Measurements from ENCODE around the gene SMOC1. TPM values are rescaled to one million over a fixed set of nuclear protein-coding genes. Genes with fewer than 3 reads are reported as not detected.
A peak's percentile ranks its signal among the peaks of the same experiment; 100 is the strongest.

The SMOC1 gene
- total and polyA plus RNA-seq, 2 donors = 0.19 to 0.71 TPM

- no peaks in the 10 kb centered on the region for H3K36me3 ChIP-seq (ENCODE audit: control insufficient read depth in 2 of 2, insufficient read depth in 2 of 2, low read length in 1 of 2)
- no peak for DNase-seq (ENCODE audit: low read depth in 6 of 9, low spot score in 9 of 9)
- 96% methylated on average over 2 of the region's 2 CpGs for WGBS
- H3K27ac ChIP-seq (ENCODE audit: low read depth in 1 of 2, low read length in 1 of 2) = no peak overlapping the region
- peaks cover 0 to 6% of the 10 kb centered on the region in 2 donors for H3K9me3 ChIP-seq (ENCODE audit: control insufficient read depth in 2 of 2, insufficient read depth in 1 of 2, low read length in 1 of 2)
- peaks cover 2 to 6% of the 10 kb centered on the region in 2 donors for H3K4me1 ChIP-seq (ENCODE audit: control insufficient read depth in 2 of 2, insufficient read depth in 2 of 2, low read length in 2 of 2)
- peaks cover 0 to 4% of the 10 kb centered on the region in 2 donors for H3K27me3 ChIP-seq (ENCODE audit: control insufficient read depth in 2 of 2, insufficient read depth in 1 of 2, low read length in 1 of 2)
- H3K4me3 ChIP-seq (ENCODE audit: low read length in 2 of 2) = no peak overlapping the region
Observed at GRCh38 chr14:69848156-69848555, 31.1 kb upstream of the SMOC1 start.

GRCh38 chr14:69848903-69849391 is 30.3 kb upstream of the SMOC1 start:
- H3K27me3 ChIP-seq (ENCODE audit: control insufficient read depth in 2 of 2, insufficient read depth in 1 of 2, low read length in 1 of 2) = peaks cover 0 to 4% of the 10 kb centered on the region in 2 donors
- DNase-seq (ENCODE audit: low read depth in 6 of 9, low spot score in 9 of 9) = no peak
- H3K36me3 ChIP-seq (ENCODE audit: control insufficient read depth in 2 of 2, insufficient read depth in 2 of 2, low read length in 1 of 2) = no peaks in the 10 kb centered on the region
- H3K9me3 ChIP-seq (ENCODE audit: control insufficient read depth in 2 of 2, insufficient read depth in 1 of 2, low read length in 1 of 2) = peaks cover 0 to 6% of the 10 kb centered on the region in 2 donors
- H3K4me3 ChIP-seq (ENCODE audit: low read length in 2 of 2) = no peak overlapping the region
- H3K27ac ChIP-seq (ENCODE audit: low read depth in 1 of 2, low read length in 1 of 2) = no peak overlapping the region
- WGBS = 58% methylated on average over 6 of the region's 6 CpGs
- H3K4me1 ChIP-seq (ENCODE audit: control insufficient read depth in 2 of 2, insufficient read depth in 2 of 2, low read length in 2 of 2) = peaks cover 2 to 6% of the 10 kb centered on the region in 2 donors

GRCh38 chr14:69850086-69850735 is 29.0 kb upstream of the SMOC1 start:
- Histone ChIP-seq H3K27me3 (ENCODE audit: control insufficient read depth in 2 of 2, insufficient read depth in 1 of 2, low read length in 1 of 2) (peaks cover 0 to 2% of the 10 kb centered on the region in 2 donors), H3K4me3 (ENCODE audit: low read length in 2 of 2) (no peak overlapping the region), H3K9me3 (ENCODE audit: control insufficient read depth in 2 of 2, insufficient read depth in 1 of 2, low read length in 1 of 2) (peaks cover 0 to 6% of the 10 kb centered on the region in 2 donors), H3K27ac (ENCODE audit: low read depth in 1 of 2, low read length in 1 of 2) (no peak overlapping the region), H3K4me1 (ENCODE audit: control insufficient read depth in 2 of 2, insufficient read depth in 2 of 2, low read length in 2 of 2) (peaks cover 2 to 6% of the 10 kb centered on the region in 2 donors), H3K36me3 (ENCODE audit: control insufficient read depth in 2 of 2, insufficient read depth in 2 of 2, low read length in 1 of 2) (no peaks in the 10 kb centered on the region)
- DNase-seq (ENCODE audit: low read depth in 6 of 9, low spot score in 9 of 9) = no peak
- WGBS = 79% methylated on average over 35 of the region's 35 CpGs

- H3K4me1 ChIP-seq (ENCODE audit: control insufficient read depth in 2 of 2, insufficient read depth in 2 of 2, low read length in 2 of 2) = peaks cover 2 to 6% of the 10 kb centered on the region in 2 donors
- peaks cover 0 to 6% of the 10 kb centered on the region in 2 donors for H3K9me3 ChIP-seq (ENCODE audit: control insufficient read depth in 2 of 2, insufficient read depth in 1 of 2, low read length in 1 of 2)
- H3K36me3 ChIP-seq (ENCODE audit: control insufficient read depth in 2 of 2, insufficient read depth in 2 of 2, low read length in 1 of 2) = no peaks in the 10 kb centered on the region
- no peak overlapping the region for H3K27ac ChIP-seq (ENCODE audit: low read depth in 1 of 2, low read length in 1 of 2)
- H3K27me3 ChIP-seq (ENCODE audit: control insufficient read depth in 2 of 2, insufficient read depth in 1 of 2, low read length in 1 of 2) = peaks cover 0 to under 1% of the 10 kb centered on the region in 2 donors
- no peak overlapping the region for H3K4me3 ChIP-seq (ENCODE audit: low read length in 2 of 2)
- DNase-seq (ENCODE audit: low read depth in 6 of 9, low spot score in 9 of 9) = no peak
- WGBS = 93% methylated on average over 2 of the region's 2 CpGs
Observed at GRCh38 chr14:69850736-69851112, 28.5 kb upstream of the SMOC1 start.

GRCh38 chr14:69852531-69853321 is 26.5 kb upstream of the SMOC1 start:
- Histone ChIP-seq H3K27me3 (ENCODE audit: control insufficient read depth in 2 of 2, insufficient read depth in 1 of 2, low read length in 1 of 2) (no peaks in the 10 kb centered on the region), H3K4me3 (ENCODE audit: low read length in 2 of 2) (no peak overlapping the region), H3K27ac (ENCODE audit: low read depth in 1 of 2, low read length in 1 of 2) (no peak overlapping the region), H3K9me3 (ENCODE audit: control insufficient read depth in 2 of 2, insufficient read depth in 1 of 2, low read length in 1 of 2) (peaks cover 0 to 6% of the 10 kb centered on the region in 2 donors), H3K36me3 (ENCODE audit: control insufficient read depth in 2 of 2, insufficient read depth in 2 of 2, low read length in 1 of 2) (no peaks in the 10 kb centered on the region), H3K4me1 (ENCODE audit: control insufficient read depth in 2 of 2, insufficient read depth in 2 of 2, low read length in 2 of 2) (peaks cover 2 to 6% of the 10 kb centered on the region in 2 donors)
- peak in 2 of 9 donors; percentile 1 to 31 for DNase-seq (ENCODE audit: low read depth in 6 of 9, low spot score in 9 of 9)
- 56% methylated on average over 7 of the region's 7 CpGs for WGBS

GRCh38 chr14:69853774-69854173 is 25.4 kb upstream of the SMOC1 start:
- Histone ChIP-seq H3K36me3 (ENCODE audit: control insufficient read depth in 2 of 2, insufficient read depth in 2 of 2, low read length in 1 of 2) (no peaks in the 10 kb centered on the region), H3K4me1 (ENCODE audit: control insufficient read depth in 2 of 2, insufficient read depth in 2 of 2, low read length in 2 of 2) (peaks cover 2 to 6% of the 10 kb centered on the region in 2 donors)
- WGBS = 78% methylated on average over 7 of the region's 7 CpGs

GRCh38 chr14:69854598-69854997 is 24.6 kb upstream of the SMOC1 start:
- Histone ChIP-seq H3K9me3 (ENCODE audit: control insufficient read depth in 2 of 2, insufficient read depth in 1 of 2, low read length in 1 of 2) (peaks cover 0 to 6% of the 10 kb centered on the region in 2 donors), H3K4me3 (ENCODE audit: low read length in 2 of 2) (no peak overlapping the region), H3K27me3 (ENCODE audit: control insufficient read depth in 2 of 2, insufficient read depth in 1 of 2, low read length in 1 of 2) (peaks cover 0 to 4% of the 10 kb centered on the region in 2 donors), H3K4me1 (ENCODE audit: control insufficient read depth in 2 of 2, insufficient read depth in 2 of 2, low read length in 2 of 2) (peaks cover 2 to 6% of the 10 kb centered on the region in 2 donors), H3K36me3 (ENCODE audit: control insufficient read depth in 2 of 2, insufficient read depth in 2 of 2, low read length in 1 of 2) (no peaks in the 10 kb centered on the region), H3K27ac (ENCODE audit: low read depth in 1 of 2, low read length in 1 of 2) (no peak overlapping the region)
- DNase-seq (ENCODE audit: low read depth in 6 of 9, low spot score in 9 of 9) = no peak
- 81% methylated on average over 2 of the region's 2 CpGs for WGBS

More at GRCh38 chr14:69853774-69854173, 25.4 kb upstream of the SMOC1 start:
- DNase-seq (ENCODE audit: low read depth in 6 of 9, low spot score in 9 of 9) = no peak
- Histone ChIP-seq H3K4me3 (ENCODE audit: low read length in 2 of 2) (no peak overlapping the region), H3K27ac (ENCODE audit: low read depth in 1 of 2, low read length in 1 of 2) (no peak overlapping the region), H3K9me3 (ENCODE audit: control insufficient read depth in 2 of 2, insufficient read depth in 1 of 2, low read length in 1 of 2) (peaks cover 0 to 6% of the 10 kb centered on the region in 2 donors), H3K27me3 (ENCODE audit: control insufficient read depth in 2 of 2, insufficient read depth in 1 of 2, low read length in 1 of 2) (peaks cover 0 to under 1% of the 10 kb centered on the region in 2 donors)

GRCh38 chr14:69855180-69855832 is 23.9 kb upstream of the SMOC1 start:
- H3K4me1 ChIP-seq (ENCODE audit: control insufficient read depth in 2 of 2, insufficient read depth in 2 of 2, low read length in 2 of 2) = peaks cover 2 to 6% of the 10 kb centered on the region in 2 donors
- peaks cover 0 to 6% of the 10 kb centered on the region in 2 donors for H3K9me3 ChIP-seq (ENCODE audit: control insufficient read depth in 2 of 2, insufficient read depth in 1 of 2, low read length in 1 of 2)
- no peak for DNase-seq (ENCODE audit: low read depth in 6 of 9, low spot score in 9 of 9)
- WGBS = 77% methylated on average over 8 of the region's 8 CpGs
- H3K36me3 ChIP-seq (ENCODE audit: control insufficient read depth in 2 of 2, insufficient read depth in 2 of 2, low read length in 1 of 2) = no peaks in the 10 kb centered on the region
- peaks cover 0 to 7% of the 10 kb centered on the region in 2 donors for H3K27me3 ChIP-seq (ENCODE audit: control insufficient read depth in 2 of 2, insufficient read depth in 1 of 2, low read length in 1 of 2)
- no peak overlapping the region for H3K4me3 ChIP-seq (ENCODE audit: low read length in 2 of 2)
- no peak overlapping the region for H3K27ac ChIP-seq (ENCODE audit: low read depth in 1 of 2, low read length in 1 of 2)

All from thymus (tissue), 11 donors.